HepG2 (cell line): ENCODE measurements around the gene ALDH16A1.

Source experiments
- CTCF ChIP-seq: sonication (generic); formaldehyde crosslinking; IDR thresholded peaks from 2 replicates; pipeline ENCODE4 v1.5.0; 2020; ENCODE audit warnings: mild to moderate bottlenecking, missing genetic modification reagents, moderate library complexity
- TCF7L2 ChIP-seq: IDR thresholded peaks from 2 replicates; pipeline ENCODE4 v1.6.1; 2011; ENCODE audit warnings: mild to moderate bottlenecking, low read depth, low read length, moderate library complexity
- ZSCAN30 ChIP-seq: sonication (generic); formaldehyde crosslinking; IDR thresholded peaks from 2 replicates; pipeline ENCODE4 v1.5.0; 2020; ENCODE audit warnings: mild to moderate bottlenecking, missing genetic modification reagents

DNA sequence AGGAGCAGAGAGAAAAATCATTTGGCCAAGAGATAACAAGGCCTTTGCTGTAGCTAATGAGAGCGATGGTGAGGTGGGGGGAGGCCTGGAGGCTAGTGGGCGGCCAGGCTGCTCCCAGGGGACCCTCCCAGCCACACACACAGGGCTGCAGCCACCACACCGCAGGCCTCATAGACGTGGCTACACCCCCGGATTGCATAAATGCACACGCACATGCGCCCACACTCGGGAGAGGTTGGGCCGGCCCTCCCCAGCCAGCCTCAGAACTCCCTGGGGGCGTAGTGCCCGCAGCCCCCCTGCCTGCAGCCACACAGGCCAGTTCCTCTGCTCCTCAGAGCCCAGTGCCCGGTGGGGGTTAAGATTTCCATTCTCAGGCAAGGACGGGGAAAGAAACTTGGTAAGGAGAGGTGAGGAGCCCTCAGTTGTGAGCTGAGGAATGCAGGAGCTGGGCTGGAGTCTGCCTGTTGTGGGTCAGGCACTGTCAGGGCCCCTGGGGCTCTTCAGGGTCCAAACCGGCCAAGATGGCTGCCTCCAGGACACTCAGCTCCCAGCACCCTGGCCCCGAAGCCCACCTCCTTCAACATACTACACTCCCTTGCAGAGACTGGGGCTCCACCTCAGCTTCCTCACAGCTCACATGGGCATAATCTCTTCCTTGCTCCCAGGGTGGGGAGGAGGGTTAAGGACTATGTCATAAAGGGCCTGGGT, 37.8 kb upstream of the ALDH16A1 start:
- TF ChIP-seq CTCF (CRISPR knock-in tag) (no peak), TCF7L2 (no peak), ZSCAN30 (CRISPR knock-in tag) (no peak)
